GM18526 (cell line): ENCODE measurements around the gene USP44.

Experiments used
- POLR2A ChIP-seq: IDR thresholded peaks from 3 replicates; pipeline ENCODE4 v1.6.1; 2011; ENCODE audit not compliant: insufficient read length; ENCODE audit errors: extremely low read depth

The USP44 gene

GRCh38 chr12:95551305-95551704 is at the start of gene USP44:
Gene USP44 (minus strand): TSS chr12:95551476. CDS start chr12:95534256, 17,220 bp downstream.
- no peak for TF ChIP-seq POLR2A

- TF ChIP-seq POLR2A = no peak
Measured at GRCh38 chr12:95600567-95600966, 49.3 kb upstream of the USP44 start.

GRCh38 chr12:95599880-95600279 is 48.6 kb upstream of the USP44 start:
- TF ChIP-seq POLR2A = no peak

GRCh38 chr12:95594136-95594535 is 42.9 kb upstream of the USP44 start:
- TF ChIP-seq POLR2A = no peak

GRCh38 chr12:95593266-95593871 is 42.1 kb upstream of the USP44 start:
- TF ChIP-seq POLR2A = no peak

- TF ChIP-seq POLR2A = no peak
Measured at GRCh38 chr12:95591731-95592130, 40.5 kb upstream of the USP44 start.

- no peak for TF ChIP-seq POLR2A
Measured at GRCh38 chr12:95590775-95591174, 39.5 kb upstream of the USP44 start.

- TF ChIP-seq POLR2A = no peak
Measured at GRCh38 chr12:95583933-95584332, 32.7 kb upstream of the USP44 start.

- no peak for TF ChIP-seq POLR2A
Measured at GRCh38 chr12:95582230-95583058, 31.2 kb upstream of the USP44 start.

GRCh38 chr12:95577820-95578219 is 26.5 kb upstream of the USP44 start:
- no peak for TF ChIP-seq POLR2A

GRCh38 chr12:95574799-95575452 is 23.6 kb upstream of the USP44 start:
- no peak for TF ChIP-seq POLR2A

- no peak for TF ChIP-seq POLR2A
Measured at GRCh38 chr12:95573951-95574576, 22.8 kb upstream of the USP44 start.

GRCh38 chr12:95571369-95571768 is 20.1 kb upstream of the USP44 start:
- no peak for TF ChIP-seq POLR2A

GRCh38 chr12:95557625-95558024 is 6.3 kb upstream of the USP44 start:
- TF ChIP-seq POLR2A = no peak

- no peak for TF ChIP-seq POLR2A
Measured at GRCh38 chr12:95554532-95555071, 3.3 kb upstream of the USP44 start.
